ENCODE data around the gene IFT122. TPM values are rescaled to one million over a fixed set of nuclear protein-coding genes. Genes with fewer than 3 reads are reported as not detected.

The IFT122 gene
- total RNA-seq, 2 experiments from 2014 or later, result 18.4 to 22.6 TPM

DNA sequence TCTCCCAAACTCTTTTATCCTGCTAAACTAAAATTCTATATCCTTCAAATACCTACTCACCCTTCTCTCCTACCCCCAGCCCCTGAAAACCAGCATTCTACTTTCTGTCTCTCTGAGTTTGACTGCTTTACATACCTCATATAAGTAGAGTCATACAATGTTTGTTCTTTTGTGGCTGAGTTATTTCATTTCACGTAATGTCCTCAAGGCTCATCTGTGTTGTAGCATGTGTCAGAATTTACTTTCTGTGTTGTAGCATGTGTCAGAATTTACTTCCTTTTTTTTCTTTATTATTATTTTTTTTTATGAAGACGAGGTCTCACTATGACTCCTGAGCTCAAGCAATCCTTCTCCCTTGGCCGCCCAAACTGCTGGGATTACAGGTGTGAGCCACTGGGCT, 20.1 kb downstream of the IFT122 start:
- ATAC-seq, result no peak
- Mint-ChIP-seq H3K4me3 (no peak overlapping the region), H3K9me3 (ENCODE audit: low read depth) (no peaks in the 10 kb centered on the region), H3K27ac (no peak overlapping the region), H3K4me1 (no peaks in the 10 kb centered on the region), H3K36me3 (ENCODE audit: low read depth) (peaks cover 4% of the 10 kb centered on the region), H3K27me3 (no peaks in the 10 kb centered on the region)
- ChIA-PET CTCF (no interaction called here), POLR2A (no interaction called here)
- DNase-seq, result no peak
- intact Hi-C loops (cut with DNase I, micrococcal nuclease), result no loop called here

DNA sequence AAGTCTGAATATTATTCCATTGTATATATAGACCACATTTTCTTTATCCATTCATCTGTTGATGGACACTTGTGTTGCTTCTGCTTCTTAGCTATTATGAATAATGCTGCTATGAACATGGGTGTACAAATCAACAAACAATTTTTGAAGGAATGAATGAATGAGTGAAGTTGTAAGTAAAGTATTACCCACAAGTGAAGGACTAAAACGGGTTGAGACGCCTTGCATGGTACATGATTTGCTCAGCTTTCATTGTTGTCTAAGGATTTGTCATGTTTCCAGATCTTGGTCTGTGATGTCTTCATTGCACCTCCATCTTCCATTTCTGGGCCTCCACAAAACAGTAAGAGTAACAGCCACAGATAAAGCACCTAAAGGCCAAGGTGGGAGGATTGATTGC, 20.5 kb downstream of the IFT122 start:
- Mint-ChIP-seq H3K4me3 (no peak overlapping the region), H3K27me3 (no peaks in the 10 kb centered on the region), H3K27ac (no peak overlapping the region), H3K36me3 (ENCODE audit: low read depth) (peaks cover 4% of the 10 kb centered on the region), H3K9me3 (ENCODE audit: low read depth) (no peaks in the 10 kb centered on the region), H3K4me1 (no peaks in the 10 kb centered on the region)
- intact Hi-C loops (cut with DNase I, micrococcal nuclease), result no loop called here
- no peak for DNase-seq
- ChIA-PET POLR2A (no interaction called here), CTCF (no interaction called here)
- ATAC-seq, result no peak

DNA sequence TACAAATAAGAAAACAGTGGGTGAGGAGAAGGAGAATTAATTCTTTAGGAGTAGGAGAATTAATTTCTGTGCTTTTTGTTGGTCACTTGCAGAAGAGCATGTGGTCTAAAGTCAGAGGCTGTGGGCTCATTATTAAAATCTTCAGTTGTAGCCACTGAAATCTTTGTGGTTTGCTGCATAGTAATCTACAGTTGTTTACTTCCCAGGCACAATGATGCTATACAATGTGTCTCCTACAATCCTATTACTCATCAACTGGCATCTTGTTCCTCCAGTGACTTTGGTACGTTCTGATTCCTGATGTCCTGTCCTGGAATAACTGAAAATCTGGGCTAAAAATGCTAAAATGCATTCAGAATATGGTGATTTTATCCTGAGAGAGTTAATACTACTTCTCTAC, 21.0 kb downstream of the IFT122 start:
- Mint-ChIP-seq H3K4me3 (no peak overlapping the region), H3K36me3 (ENCODE audit: low read depth) (peaks cover 4% of the 10 kb centered on the region), H3K27ac (no peak overlapping the region), H3K9me3 (ENCODE audit: low read depth) (no peaks in the 10 kb centered on the region), H3K4me1 (no peaks in the 10 kb centered on the region), H3K27me3 (no peaks in the 10 kb centered on the region)
- ChIA-PET POLR2A (no interaction called here), CTCF (no interaction called here)
- intact Hi-C loops (cut with DNase I, micrococcal nuclease), result no loop called here
- DNase-seq, result no peak
- no peak for ATAC-seq

DNA sequence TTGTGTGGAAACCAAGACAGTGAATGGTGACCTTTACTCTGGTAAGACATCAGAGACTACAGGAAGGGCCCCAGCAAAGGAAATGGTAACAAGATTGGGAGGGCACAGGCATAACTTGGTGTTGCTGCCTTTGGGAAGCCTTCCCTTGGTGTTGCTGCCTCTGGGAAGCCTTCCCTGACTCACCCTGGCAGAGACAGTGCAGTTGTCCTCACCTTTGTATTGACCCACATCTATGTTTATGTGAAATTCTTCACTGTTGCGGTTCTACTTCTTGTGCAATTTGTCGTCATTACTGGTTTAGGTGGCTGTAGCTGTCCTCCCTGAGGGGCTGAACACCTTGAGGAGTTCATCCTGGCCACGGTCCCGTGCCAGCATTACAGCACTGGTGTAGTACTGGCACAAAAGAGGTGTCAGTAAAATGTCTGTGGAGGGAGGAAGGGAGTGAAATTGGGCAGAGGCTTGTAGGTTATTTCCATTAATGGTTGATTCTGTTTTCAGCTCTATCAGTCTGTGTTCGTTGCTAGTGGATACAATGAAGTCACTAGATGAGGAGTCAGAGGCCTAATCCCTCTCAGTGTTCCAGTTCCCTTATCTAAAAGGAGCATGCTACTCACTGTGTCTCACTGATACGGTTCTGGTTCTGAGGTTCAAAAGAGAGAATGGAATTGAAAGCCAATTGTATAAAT, 21.6 kb downstream of the IFT122 start:
- ChIA-PET POLR2A (no interaction called here), CTCF (no interaction called here)
- Mint-ChIP-seq H3K4me3 (no peak overlapping the region), H3K27me3 (no peaks in the 10 kb centered on the region), H3K4me1 (no peaks in the 10 kb centered on the region), H3K27ac (no peak overlapping the region), H3K9me3 (ENCODE audit: low read depth) (no peaks in the 10 kb centered on the region), H3K36me3 (ENCODE audit: low read depth) (peaks cover 4% of the 10 kb centered on the region)
- no peak for DNase-seq
- intact Hi-C loops (cut with DNase I, micrococcal nuclease), result no loop called here
- no peak for ATAC-seq

DNA sequence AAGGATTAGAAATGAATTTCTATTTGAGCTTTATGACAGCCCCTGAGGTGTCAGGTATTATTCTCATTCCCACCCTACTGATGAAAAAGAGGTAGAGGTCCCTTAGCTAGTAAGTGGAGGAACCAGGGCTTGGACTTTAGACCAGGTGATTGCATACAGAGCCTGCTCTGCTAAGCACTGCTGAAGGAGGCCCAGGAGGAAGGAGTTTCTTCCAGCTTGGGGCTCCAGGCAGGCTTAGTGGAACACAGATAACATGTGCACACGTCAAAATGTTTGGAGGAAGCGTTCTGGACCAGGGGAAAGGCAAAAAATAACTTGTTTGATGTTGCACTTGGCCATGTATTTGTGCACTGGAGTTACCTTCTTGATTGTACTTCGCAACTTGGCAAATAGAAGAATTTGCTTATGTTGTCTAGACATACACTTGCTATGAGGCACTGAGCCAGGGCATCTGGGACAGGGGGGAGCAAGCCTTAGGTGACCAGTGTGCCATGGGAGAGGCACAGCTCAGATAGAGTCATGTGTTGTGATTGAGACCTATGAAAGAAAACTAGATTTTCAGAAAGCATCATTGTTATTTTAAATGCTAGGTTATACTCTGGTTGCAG, 22.4 kb downstream of the IFT122 start:
- H3K27ac Mint-ChIP-seq, result no peak overlapping the region
- ATAC-seq, result no peak

DNA sequence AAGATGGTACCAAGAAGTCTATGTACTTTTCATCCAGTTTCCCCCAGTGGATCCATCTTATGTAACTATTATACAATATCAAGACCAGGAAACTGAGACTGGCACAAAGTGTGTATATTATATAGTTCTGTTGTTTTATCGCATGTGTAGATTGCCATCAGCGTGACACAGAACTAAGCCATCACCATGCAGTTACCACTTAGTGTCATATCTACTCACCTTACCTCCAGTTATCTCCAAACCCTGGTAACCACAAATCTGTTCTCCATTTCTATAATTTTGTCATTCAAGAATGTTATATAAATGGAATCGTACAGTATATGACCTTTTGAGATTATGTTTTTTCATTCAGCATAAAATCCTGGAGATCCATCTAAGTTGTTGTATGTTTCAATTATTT, 23.1 kb downstream of the IFT122 start:
- intact Hi-C loops (cut with DNase I, micrococcal nuclease), result no loop called here
- no peaks in the 10 kb centered on the region for H3K9me3 Mint-ChIP-seq (ENCODE audit: low read depth)
- CTCF ChIA-PET, result interaction anchor here (0.8 kb wide), 1 partner anchor 1381 kb away, joined by 3 read pairs; no protein-coding TSS in a partner anchor
- no peaks in the 10 kb centered on the region for H3K27me3 Mint-ChIP-seq
- peaks cover 1% of the 10 kb centered on the region for H3K36me3 Mint-ChIP-seq (ENCODE audit: low read depth)
- ATAC-seq, result no peak
- POLR2A ChIA-PET, result no interaction called here
- no peak overlapping the region for H3K4me3 Mint-ChIP-seq
- no peaks in the 10 kb centered on the region for H3K4me1 Mint-ChIP-seq
- no peak for DNase-seq
- H3K27ac Mint-ChIP-seq, result no peak overlapping the region

More for the DNA sequence above, 22.4 kb downstream of the IFT122 start:
- POLR2A ChIA-PET, result no interaction called here
- Mint-ChIP-seq H3K4me1 (no peaks in the 10 kb centered on the region), H3K4me3 (no peak overlapping the region), H3K36me3 (ENCODE audit: low read depth) (peaks cover 2% of the 10 kb centered on the region), H3K27me3 (no peaks in the 10 kb centered on the region), H3K9me3 (ENCODE audit: low read depth) (no peaks in the 10 kb centered on the region)
- intact Hi-C loops (cut with DNase I, micrococcal nuclease), result no loop called here
- CTCF ChIA-PET, result no interaction called here
- no peak for DNase-seq

DNA sequence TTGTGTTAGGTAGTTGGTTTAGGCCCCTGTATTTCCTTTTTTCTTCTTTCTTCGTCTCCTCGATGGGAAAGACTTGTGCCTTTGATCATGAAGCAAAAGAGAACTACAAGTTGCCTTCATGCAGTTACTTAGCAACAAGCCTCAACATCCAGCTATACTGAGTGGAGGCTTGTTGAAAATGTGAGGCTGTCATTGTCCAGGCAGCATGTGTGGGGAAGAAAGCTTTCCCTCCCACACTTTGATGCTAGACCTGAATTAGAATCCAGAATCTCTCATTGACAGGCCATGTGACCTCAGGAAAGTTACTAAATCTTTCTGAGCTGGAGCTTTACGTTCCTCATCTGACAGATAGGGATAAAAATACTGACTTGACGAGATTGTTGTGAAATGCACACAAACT, 23.7 kb downstream of the IFT122 start:
- ATAC-seq (no peak), DNase-seq (no peak)
- Mint-ChIP-seq H3K4me1 (no peaks in the 10 kb centered on the region), H3K27ac (no peak overlapping the region), H3K36me3 (ENCODE audit: low read depth) (peaks cover 1% of the 10 kb centered on the region), H3K4me3 (no peak overlapping the region), H3K27me3 (no peaks in the 10 kb centered on the region), H3K9me3 (ENCODE audit: low read depth) (no peaks in the 10 kb centered on the region)
- intact Hi-C loops (cut with DNase I, micrococcal nuclease), result no loop called here
- POLR2A ChIA-PET, result no interaction called here
- CTCF ChIA-PET, result interaction anchor here (0.6 to 0.8 kb wide), 3 partner anchors 11 to 1380 kb away, joined by 3 read pairs; no protein-coding TSS in a partner anchor

DNA sequence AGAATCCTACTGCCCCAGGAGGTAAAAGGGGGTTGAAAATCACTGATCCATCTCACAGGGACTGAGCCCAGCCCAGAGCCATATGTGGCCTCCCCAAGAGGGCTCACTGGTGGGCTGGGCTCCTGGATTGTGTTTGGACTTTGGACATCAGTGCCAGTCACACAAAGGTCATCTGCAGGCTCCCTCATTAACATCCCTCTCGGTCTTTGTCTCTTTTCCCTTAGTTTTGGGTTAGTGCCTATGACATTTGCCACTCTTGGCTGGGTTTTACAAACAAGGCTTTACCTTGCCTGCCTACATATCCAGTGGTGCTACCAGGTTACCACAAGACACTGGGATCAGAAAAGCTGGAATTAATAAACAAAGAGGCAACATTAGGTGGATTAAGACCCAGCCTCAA, 27.9 kb downstream of the IFT122 start:
- POLR2A ChIA-PET, result no interaction called here
- Mint-ChIP-seq H3K36me3 (ENCODE audit: low read depth) (peaks cover 11% of the 10 kb centered on the region), H3K4me3 (no peak overlapping the region), H3K4me1 (peaks cover 2% of the 10 kb centered on the region), H3K27me3 (no peaks in the 10 kb centered on the region), H3K9me3 (ENCODE audit: low read depth) (no peaks in the 10 kb centered on the region), H3K27ac (no peak overlapping the region)
- DNase-seq (no peak), ATAC-seq (no peak)
- intact Hi-C loops (cut with DNase I, micrococcal nuclease), result no loop called here
- CTCF ChIA-PET, result no interaction called here

DNA sequence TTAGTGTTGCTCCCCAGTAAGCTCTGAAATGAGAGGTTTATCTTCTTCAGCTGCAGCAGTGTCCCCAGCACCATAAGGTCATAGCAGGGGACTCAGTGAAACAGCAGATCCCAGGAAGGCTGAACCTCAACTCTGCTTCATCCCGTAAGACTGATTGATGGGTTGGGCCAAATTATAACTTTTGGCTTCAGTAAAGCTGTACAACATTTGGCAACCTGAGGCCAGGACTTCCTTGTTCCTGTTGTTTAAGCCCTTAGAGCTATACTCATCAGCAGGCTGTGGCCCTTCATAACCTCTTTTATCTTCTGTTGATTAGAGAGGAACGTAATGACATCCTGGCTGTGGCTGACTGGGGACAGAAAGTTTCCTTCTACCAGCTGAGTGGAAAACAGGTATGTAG, 29.0 kb downstream of the IFT122 start:
- Mint-ChIP-seq H3K27me3 (no peaks in the 10 kb centered on the region), H3K36me3 (ENCODE audit: low read depth) (peaks cover 11% of the 10 kb centered on the region), H3K4me3 (no peak overlapping the region), H3K4me1 (peaks cover 2% of the 10 kb centered on the region), H3K9me3 (ENCODE audit: low read depth) (no peaks in the 10 kb centered on the region), H3K27ac (no peak overlapping the region)
- intact Hi-C loops (cut with DNase I, micrococcal nuclease), result no loop called here
- ATAC-seq (no peak), DNase-seq (no peak)
- ChIA-PET CTCF (interaction anchor here (1.6 kb wide), 1 partner anchor 69 kb away, joined by 4 read pairs; no protein-coding TSS in a partner anchor), POLR2A (interaction anchor here (0.6 kb wide), 1 partner anchor 90 kb away, joined by 3 read pairs; no protein-coding TSS in a partner anchor)

DNA sequence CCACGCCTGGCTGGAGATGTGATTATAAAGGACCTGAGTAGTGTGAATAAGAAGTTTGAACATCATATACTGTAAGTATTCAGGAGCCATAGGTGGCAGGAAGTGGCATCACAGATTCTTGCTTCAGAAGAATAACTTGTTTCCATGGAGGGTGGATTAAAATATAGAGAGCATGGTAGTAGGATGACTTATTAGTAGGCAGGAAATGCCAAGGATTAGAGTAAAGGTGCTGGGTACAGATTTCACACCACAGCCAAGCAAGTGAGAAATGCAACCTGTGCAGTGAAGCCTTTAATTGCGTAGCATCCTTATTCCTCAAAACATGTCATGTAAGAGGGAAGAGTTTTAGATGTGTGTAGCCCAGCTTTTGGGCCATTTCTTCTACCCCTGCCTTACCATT, 30.8 kb downstream of the IFT122 start:
- intact Hi-C loops (cut with DNase I, micrococcal nuclease), result no loop called here
- Mint-ChIP-seq H3K27me3 (no peaks in the 10 kb centered on the region), H3K9me3 (ENCODE audit: low read depth) (no peaks in the 10 kb centered on the region), H3K27ac (no peak overlapping the region), H3K36me3 (ENCODE audit: low read depth) (peaks cover 15% of the 10 kb centered on the region), H3K4me3 (no peak overlapping the region), H3K4me1 (peaks cover 2% of the 10 kb centered on the region)
- ChIA-PET POLR2A (no interaction called here), CTCF (interaction anchor here (0.8 kb wide), 1 partner anchor 36 kb away, joined by 3 read pairs; no protein-coding TSS in a partner anchor)
- no peak for ATAC-seq
- no peak for DNase-seq

DNA sequence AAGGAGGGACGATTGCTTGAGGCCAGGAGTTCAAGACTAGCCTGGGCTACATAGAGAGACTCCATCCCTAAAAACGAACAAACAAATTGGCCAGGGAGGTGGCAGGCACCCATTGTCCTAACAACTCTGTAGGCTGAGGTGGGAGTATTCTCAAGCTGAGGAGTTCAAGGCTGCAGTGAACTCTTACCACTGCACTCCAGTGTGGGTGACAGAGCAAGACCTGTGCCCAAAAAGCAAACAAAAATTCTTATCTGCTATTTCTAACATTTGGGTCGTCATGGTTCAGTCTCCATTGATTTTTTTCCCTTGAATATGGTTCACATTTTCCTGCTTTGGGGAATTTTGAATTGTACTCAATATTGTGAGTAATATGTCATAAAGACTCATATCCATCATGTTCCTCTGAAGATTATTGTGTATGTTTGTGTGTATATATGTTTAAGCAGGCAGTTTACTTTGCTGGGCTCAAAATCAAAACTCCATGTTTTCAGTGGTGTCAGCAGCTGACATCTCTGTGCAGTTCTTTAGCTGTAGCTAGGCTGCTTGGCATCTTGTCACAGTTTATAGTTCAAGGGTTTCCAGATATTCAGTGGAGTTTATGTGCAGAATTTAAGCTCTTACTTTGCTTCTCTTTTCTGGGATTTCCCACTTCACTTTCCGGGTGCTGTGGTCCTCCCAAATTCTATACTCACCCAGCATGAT, 33.2 kb downstream of the IFT122 start:
- ATAC-seq, result no peak
- DNase-seq, result no peak
- H3K27me3 Mint-ChIP-seq, result no peaks in the 10 kb centered on the region
- intact Hi-C loops (cut with DNase I, micrococcal nuclease), result no loop called here
- POLR2A ChIA-PET, result no interaction called here
- H3K4me3 Mint-ChIP-seq, result no peak overlapping the region
- no peak overlapping the region for H3K27ac Mint-ChIP-seq
- peaks cover 27% of the 10 kb centered on the region for H3K36me3 Mint-ChIP-seq (ENCODE audit: low read depth)
- CTCF ChIA-PET, result interaction anchor here (0.9 kb wide), 1 partner anchor 13 kb away, joined by 4 read pairs; no protein-coding TSS in a partner anchor
- no peaks in the 10 kb centered on the region for H3K9me3 Mint-ChIP-seq (ENCODE audit: low read depth)
- peaks cover 2% of the 10 kb centered on the region for H3K4me1 Mint-ChIP-seq

DNA sequence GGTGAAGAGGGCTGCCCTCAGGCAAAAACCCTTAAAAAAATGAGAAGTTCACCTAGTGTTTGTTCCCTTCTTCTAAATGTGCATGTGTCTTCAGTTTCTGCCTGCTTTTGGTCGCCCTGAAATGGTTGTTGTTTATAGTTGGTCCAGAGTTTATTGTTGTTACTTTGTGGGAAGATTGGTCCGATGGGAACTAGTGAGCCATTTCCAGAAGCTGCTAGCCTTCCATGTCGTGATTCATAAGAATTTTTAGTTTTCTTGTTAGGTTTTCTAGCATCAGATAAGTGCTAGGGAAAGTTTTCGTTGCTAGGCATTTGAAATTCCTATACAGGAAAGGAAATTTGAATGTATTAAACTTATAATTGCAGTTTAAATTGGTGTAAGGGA, 33.7 kb downstream of the IFT122 start:
- ATAC-seq, result no peak
- H3K9me3 Mint-ChIP-seq (ENCODE audit: low read depth), result no peaks in the 10 kb centered on the region
- intact Hi-C loops (cut with DNase I, micrococcal nuclease), result no loop called here
- ChIA-PET POLR2A (no interaction called here), CTCF (interaction anchor here (0.9 kb wide), 1 partner anchor 13 kb away, joined by 4 read pairs; no protein-coding TSS in a partner anchor)
- peaks cover 27% of the 10 kb centered on the region for H3K36me3 Mint-ChIP-seq (ENCODE audit: low read depth)
- H3K27ac Mint-ChIP-seq, result no peak overlapping the region
- no peak for DNase-seq
- no peaks in the 10 kb centered on the region for H3K27me3 Mint-ChIP-seq
- H3K4me3 Mint-ChIP-seq, result no peak overlapping the region
- H3K4me1 Mint-ChIP-seq, result peaks cover 2% of the 10 kb centered on the region

All from activated CD4-positive, alpha-beta T cell treated with anti-CD3 and anti-CD28 coated beads for 36 hours (primary cell).